Choroid plexus epithelial cell (primary cell): ENCODE data around the gene EPHA8.
A peak's percentile ranks its signal among the peaks of the same experiment; 100 is the strongest.

Experiments
- DNase-seq: peaks from one replicate; pipeline ENCODE4 v3.0.0-alpha.2; 2010; ENCODE audit warnings: low read depth
- H3K4me3 ChIP-seq: 2 replicates; pipeline ENCODE4 v1.5.1; 2011; ENCODE audit warnings: low read depth, mild to moderate bottlenecking, control low read depth, low read length, moderate library complexity
- CTCF ChIP-seq: conservative IDR thresholded peaks from 2 replicates; pipeline ENCODE4 v1.5.1; 2011; ENCODE audit warnings: low read depth, mild to moderate bottlenecking, control low read depth, inconsistent platforms, low read length, moderate library complexity

EPHA8 gene

GRCh38 chr1:22562584-22563583, at the start of gene EPHA8:
Gene EPHA8, plus strand, starts transcription at chr1:22563489. Its CDS starts 147 bp downstream, at chr1:22563636.
- TF ChIP-seq CTCF: no peak
- no peak for DNase-seq
- H3K4me3 ChIP-seq: no peak within 1 kb of the TSS

DNA sequence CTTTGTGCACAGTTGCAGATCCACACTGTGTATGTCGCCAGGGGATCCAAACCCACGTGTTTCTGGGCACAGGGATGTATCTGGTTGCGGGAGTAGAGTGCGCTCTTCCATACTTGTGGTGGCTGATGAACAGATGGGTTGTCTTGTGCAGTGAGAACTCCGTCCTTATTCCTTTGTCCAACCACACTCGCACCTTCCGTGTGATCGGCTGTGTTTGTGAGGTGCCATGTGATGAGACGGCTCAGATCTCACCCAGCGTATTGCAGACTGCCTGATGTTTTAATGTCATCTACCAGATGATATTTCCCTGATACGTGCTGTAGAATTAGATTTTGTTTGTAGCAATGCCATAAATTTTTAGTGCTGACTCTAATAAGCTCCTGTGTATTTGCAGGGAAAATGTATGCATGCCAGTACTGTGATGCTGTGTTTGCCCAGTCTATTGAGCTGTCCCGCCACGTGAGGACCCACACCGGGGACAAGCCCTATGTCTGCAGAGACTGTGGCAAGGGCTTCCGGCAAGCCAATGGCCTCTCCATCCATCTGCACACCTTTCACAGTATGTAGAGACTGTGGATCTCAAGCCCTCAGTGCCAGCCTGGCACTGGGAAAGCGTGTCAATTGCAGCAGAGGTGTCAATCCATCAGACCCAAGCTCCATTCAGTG, 46.2 kb upstream of the EPHA8 start:
- no peak for TF ChIP-seq CTCF
- no peak for DNase-seq
- H3K4me3 ChIP-seq: no peak overlapping the region

DNA sequence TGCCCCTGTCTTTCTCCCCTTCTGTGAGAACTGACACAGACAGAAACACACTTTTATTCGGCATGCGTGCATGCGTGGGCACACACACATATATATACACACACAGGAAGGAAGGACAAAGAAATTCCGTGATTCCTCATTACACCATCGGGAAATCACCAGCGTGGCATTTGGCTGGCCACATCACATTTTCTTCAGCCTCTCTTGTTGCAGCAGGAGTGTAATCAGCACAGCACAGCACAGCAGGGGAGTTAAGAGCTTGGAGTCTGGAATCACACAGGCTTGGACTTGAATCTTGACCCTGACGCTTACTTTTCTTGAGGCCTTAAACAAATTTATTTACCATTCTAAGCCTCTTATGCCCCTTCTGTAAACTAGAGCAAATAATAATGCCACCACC, 45.3 kb upstream of the EPHA8 start:
- no peak overlapping the region for H3K4me3 ChIP-seq
- TF ChIP-seq CTCF: no peak
- DNase-seq: peak; percentile 80

DNA sequence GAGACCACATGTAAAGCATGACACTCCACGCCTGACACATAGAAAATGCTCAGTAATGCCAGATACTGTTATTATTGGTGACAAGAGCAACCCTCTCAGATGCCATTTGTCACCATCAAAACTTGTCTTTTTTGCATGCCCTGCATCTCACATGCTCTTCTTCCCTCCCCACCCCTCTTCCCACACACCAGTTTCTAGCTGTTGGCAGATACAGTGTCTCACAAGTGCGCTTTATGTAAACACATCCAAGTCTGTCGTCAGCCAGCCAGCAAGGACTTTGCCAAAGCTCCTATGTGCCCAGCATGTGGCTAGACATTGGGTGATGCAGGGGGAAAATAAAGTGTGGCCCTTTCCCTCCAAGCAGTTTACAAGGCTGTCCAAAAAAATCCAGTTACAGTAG, 44.9 kb upstream of the EPHA8 start:
- H3K4me3 ChIP-seq: no peak overlapping the region
- TF ChIP-seq CTCF: no peak
- DNase-seq: peak; percentile 15

DNA sequence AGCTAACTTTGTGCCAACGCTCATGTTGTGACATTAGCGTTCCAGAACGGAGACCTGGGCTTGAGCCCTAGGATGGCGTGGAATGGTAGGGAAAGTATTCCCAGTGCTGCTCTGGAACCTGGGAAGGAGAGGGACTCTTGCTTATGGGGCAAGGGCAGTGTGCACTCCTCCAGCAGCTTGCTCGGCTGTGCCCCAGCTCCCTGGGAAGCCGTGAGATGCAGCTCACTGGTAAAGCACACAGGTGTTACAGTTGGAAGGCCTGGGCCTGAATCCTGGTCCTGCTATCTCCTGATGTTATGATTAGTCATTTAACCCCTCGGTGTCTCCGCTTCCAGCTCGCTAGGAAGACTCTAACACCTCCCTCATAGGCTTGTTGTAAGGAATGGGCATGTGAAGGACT, 42.4 kb upstream of the EPHA8 start:
- DNase-seq: no peak
- no peak for TF ChIP-seq CTCF
- H3K4me3 ChIP-seq: no peak overlapping the region

DNA sequence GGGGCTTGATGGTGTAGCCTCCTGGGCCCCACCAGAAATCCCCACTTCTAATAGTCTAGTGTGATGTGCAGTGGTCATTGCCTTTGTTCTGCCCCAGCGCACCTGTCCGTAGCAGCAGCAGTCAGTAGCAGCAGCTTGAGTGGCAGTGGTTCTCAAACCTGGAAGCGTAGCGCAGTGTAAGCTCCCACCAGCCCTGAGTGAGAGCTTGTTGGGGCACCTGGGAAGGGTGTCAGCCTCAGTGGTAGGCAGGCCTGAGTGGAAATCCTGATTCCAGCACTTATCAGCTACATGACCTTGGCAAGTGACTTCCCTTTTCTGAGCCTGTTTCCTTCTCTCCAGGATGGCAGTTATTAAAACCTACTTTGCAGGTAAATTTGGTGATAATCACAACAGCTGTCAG, 41.6 kb upstream of the EPHA8 start:
- no peak for TF ChIP-seq CTCF
- H3K4me3 ChIP-seq: no peak overlapping the region
- no peak for DNase-seq
